HL-60/S4 (cell line): Measurements from ENCODE around the gene PAQR9.

ENCODE experiments used
- in situ Hi-C: fragments of 300-500 bp; cut with MboI; formaldehyde crosslinking; loops from 2 replicates; pipeline ENCODE4 v1.14.3; 2022; ENCODE audit warnings: low sequenced_read_pairs

Gene PAQR9

GRCh38 chr3:142926368-142926944 lies 37.0 kb downstream of the PAQR9 start:
- in situ Hi-C loops = no loop called here

DNA sequence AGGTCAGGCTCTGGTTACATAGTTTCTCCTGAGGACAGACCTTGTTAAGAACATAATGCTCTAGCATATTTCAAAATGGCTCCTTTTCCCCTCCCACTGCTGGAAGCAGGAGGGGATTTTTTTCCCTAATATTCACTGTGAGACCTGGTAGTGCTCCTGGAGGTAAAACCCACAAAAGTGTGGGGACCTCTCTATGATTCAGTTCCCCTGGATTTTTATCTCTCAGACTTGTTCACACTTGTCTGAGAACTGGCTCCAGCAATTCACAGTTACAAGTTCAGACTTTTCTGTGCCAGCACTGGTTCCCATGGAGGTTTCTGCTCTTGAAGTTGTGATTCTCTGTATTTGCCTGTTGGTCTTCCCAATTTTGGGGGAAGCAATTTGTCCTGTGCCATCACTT lies 38.3 kb downstream of the PAQR9 start:
- in situ Hi-C loops = no loop called here

- in situ Hi-C loops = no loop called here
These were observed 39.8 kb downstream of the PAQR9 start for GRCh38 chr3:142923694-142924093.

DNA sequence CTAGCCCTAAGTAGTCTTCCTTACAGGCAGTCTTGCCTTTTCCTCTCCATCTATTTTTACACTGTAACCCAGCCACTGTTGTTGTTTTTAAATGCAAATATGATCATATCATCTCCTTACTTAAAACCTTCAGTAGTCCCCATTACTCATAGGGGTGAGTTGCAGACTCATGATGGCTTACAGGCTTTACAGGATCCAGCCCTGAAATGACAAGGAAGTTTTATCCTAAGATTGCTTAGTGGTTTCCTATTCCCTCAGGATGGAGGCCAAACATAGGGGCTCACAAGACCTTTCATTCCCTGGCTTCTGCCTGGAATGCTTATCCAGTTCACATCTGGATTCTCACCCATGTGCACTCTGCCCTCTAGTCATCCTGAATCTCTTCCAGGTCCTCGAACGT lies 46.9 kb downstream of the PAQR9 start:
- in situ Hi-C loops = no loop called here

- in situ Hi-C loops = no loop called here
These were observed 47.8 kb downstream of the PAQR9 start for GRCh38 chr3:142915636-142916035.

DNA sequence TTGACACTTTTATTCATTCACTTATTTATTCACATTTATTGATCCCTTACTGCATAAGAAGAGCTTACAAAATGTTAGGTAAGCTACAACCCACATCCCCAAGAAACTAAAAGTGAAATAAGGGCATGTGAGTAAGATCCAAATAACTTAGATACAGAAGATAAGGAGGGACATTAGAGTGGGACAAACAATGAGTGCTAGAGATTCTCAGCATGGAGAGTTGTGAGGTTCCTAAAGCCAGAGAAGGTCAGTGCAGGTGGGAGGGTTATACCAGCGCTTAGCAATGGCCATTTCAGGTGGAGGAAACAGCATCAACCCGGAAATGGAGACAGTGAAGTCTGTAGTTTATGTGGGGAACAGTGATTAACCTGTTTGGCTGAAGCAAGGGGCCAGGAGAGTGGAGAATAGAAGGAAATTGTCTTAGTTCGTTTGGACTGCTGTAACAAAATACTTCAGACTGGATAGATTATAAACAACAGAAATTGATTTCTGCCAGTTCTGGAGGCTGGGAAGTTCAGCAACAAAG lies 49.1 kb downstream of the PAQR9 start:
- in situ Hi-C loops = no loop called here

DNA sequence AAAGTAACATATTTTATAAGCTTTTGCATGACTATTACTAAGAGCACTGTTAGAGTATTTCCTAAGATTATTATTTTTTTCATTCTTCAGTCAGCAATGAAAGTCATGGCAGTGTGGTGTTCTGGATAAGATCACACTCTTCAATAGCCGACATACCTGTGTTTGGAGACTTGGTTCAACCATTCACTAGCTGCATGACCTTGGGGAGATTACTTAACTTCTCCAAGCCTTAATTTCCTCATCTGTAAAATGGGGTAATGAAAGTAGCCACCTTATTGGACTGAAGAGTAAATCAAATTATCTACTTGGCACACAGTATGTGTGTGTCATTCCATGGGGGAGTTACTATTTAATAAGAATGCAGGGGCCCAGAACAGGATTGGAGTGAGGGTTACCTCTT lies 50.0 kb downstream of the PAQR9 start:
- in situ Hi-C loops = no loop called here

DNA sequence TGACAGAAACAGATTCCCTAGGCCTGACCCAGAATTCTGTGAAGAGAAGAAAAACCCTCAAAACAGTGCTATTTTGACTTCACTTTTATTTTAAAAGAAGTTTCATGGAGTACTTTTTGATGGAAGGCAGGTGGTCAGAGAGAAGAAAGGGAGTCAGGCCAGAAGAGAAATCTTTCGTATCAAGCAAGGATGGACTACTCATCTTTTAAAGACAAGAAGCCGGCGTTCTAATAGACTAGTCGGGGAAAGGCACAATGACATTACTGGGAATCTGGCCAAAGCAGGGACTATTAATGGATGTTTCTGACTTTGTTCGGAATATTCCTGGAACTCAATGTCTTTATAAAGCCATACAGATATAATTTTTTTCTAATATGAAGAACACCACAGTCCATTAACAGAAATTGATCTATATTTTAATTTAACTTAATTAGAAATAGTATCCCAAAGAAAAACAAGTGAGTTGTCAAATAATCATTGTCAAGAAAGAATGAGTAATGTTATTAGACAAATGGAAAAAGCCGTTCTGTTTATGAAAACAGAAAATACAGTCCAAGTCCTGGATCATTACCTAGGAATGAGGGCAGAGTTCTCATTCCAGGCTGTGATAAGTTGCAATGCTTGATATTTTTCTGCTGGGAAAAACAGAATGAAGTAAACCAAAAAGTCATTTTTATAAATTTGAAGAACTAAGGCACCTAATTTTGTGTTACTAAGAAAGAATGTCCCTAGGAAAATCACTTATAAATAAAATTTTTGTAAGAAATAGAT lies 50.9 kb downstream of the PAQR9 start:
- in situ Hi-C loops = no loop called here
